ENCODE measurements around the gene PGGHG.
"Not testable (repeated sequence)": the region's sequence is repeated elsewhere in the genome, so short reads cannot be mapped to it uniquely, and the experiment has no call there.

Gene PGGHG

DNA sequence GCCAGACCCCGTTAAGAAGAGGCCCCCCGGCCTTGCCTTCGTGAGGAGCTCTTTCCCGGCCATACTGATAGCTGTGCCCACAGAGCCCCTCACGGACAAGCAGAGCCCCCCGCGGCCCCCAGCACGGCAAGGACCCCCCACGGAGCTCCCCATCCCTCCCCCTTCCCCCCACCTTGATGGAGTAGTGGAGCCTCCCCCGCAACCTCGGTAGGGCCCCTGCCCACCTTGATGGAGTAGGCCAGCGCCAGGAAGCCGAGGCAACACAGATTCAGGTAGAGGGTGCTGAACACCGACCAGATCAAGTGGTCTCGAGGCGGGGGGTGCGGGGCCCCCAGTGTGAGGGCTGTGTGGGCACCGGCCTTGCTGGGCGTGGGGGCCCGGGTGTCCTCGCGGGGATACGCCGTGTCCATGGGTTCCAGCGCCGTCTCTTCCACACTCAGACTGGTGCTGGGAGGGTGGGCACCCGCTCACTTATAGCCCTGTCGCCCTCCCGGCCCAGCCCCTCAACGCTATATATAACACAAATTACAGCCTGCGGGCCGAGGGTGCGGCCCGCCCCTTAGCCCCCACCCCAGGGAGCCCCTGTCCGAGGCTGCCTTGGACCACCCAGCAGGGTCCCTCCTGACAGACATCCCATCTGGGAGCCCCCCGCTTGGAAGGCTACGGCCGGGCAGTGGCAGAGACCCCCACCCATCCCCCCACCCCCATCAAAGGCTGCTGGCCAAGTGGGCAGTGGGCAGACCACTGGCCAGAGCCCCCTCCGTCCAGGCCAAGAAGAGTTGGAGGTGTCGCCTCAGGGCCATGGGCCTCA is 10.4 kb downstream of the PGGHG start, which contains the start of gene IFITM5:
TSS of gene IFITM5 (minus strand) at position 446 of the 811 bp plus-strand sequence. CDS start at position 410, 36 bp downstream.
- DNase-seq = no peak

GRCh38 chr11:299951-300735 is 11.2 kb downstream of the PGGHG start:
- DNase-seq = no peak

GRCh38 chr11:303363-303762 is 14.4 kb downstream of the PGGHG start:
- no peak for DNase-seq

GRCh38 chr11:304061-304506 is 15.2 kb downstream of the PGGHG start:
- no peak for DNase-seq

DNA sequence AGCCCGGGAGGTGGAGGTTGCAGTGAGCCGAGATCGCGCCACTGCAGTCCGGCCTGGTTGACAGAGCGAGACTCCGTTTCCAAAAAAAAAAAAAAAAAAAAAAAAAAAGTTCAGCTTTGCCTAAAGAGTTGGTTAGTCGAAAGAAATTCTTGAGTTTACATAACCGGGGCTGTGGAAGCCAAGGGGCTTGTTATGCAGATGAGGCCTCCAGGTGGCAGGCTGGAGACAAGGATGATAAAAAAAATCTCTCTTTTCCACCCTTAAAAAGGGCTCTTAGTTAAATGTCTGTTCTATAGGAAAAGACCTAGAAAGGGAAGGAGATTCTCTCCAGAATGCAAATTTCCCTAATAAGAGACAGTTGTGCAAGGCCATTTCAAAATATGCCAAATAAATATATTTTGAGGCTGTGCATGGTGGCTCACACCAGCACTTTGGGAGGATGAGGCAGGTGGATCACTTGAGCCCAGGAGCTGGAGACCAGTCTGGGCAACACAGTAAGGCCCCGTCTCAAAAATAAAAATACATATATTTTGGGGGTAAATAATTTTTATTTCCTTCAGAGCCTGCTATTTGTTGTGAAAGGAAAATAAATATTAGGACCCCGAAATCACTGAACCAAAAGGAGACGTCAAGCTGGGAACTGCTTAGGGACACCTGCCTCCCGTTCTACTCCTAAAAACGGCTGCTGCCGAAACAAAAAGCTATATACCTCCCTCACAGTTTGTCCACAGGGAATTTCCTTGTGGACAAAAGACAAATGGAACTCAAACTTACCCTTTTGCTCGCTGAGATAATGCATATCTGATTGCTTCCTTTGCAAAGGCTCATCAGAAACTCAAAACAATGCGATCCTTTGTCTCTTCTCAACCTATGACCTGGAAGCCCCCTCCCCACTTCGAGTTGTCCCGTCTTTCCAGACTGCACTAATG is 16.3 kb downstream of the PGGHG start:
- no peak for DNase-seq

DNA sequence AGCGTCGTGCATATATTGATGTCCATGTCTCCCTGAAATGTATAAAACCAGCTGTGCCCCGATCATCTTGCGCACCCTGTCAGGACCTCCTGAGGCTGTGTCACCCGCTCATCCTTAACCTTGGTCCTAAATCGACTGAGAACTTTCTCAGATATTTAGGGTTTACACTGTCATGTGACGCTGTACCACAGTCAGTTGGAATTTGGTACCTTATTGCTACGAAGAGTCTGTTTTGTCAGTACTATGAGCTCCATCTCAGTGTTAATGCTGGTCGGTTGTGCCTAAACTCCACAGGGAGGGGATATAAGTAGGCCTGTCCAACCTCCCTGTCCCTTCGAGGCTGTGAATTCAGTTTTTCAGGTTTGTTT is 16.9 kb downstream of the PGGHG start:
- no peak for DNase-seq

DNA sequence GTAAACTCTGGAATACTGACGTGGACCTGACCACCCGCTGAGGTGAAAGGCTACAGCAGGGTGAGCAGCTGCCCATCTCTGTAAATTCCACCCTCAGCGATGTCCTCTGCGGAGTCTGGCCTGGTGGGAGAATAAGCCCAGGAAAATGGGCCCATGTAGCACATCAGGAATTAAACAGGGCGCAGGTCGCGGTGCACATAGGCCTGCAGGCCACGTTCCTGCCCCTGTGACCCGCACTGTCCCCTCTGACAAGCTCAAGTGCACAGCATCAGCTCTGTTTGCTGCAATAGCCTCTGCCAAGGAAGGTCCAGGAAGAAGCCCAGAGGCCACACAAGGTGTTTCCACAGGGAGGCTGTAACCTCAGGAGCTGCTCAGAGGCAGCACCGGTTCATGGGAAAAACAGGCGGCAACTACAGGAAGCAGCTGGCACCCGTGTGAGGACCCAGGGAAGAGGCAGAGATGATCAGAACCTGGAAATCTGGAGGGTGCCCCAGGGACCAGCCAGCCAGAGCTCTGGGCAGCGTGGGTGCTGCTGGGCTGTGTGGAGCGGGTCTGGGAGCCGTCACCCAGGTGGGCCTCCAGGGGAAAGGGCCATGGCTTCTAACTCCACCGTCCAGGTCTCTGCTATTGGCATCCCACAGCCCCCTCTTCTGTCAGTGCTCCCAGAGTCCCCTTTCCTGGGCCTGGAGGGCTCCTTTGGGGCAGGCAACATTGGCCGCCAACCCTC is 17.9 kb downstream of the PGGHG start:
- no peak for DNase-seq

DNA sequence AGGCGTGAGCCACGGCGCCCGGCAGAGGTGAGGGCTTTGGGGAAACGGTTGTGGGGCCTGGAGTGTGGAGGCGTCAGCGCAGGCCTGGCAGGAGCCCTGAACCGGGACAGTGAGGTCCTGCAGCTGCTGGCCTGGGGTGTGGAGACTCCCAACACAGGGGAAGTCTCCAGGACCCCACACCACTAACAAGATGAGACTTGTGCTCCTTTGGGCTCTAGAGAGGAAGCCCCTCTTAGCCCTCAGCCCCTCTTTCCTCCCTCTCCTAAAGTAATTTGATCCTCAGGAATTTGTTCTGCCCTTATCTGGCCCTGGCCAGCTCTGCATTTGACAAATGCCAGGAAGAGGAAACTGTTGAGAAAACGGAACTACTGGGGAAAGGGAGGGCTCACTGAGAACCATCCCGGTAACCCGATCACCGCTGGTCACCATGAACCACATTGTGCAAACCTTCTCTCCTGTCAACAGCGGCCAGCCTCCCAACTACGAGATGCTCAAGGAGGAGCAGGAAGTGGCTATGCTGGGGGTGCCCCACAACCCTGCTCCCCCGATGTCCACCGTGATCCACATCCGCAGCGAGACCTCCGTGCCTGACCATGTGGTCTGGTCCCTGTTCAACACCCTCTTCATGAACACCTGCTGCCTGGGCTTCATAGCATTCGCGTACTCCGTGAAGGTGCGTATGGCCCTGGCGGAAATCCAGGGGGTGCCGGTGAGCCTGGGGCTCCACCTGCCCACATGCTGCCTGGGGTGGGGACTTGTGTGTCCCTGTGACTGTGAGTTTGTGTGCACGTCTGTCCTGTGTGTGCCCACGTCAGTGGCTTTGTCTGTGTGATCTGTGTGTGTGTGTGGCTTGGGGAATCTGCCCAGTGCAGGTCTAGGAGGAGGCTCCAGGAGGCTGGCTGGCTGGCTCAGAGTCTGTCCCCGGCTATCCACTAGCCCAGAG is 19.1 kb downstream of the PGGHG start, which contains the start of gene IFITM2:
TSS of gene IFITM2 (plus strand) at position 51 of the 943 bp plus-strand sequence. CDS start at position 428, 377 bp downstream.
- DNase-seq = not testable (repeated sequence)

- not testable (repeated sequence) for DNase-seq
Measured at GRCh38 chr11:308740-309665, 20.1 kb downstream of the PGGHG start.

- not testable (repeated sequence) for DNase-seq
Measured at GRCh38 chr11:309979-310572, 21.1 kb downstream of the PGGHG start.

GRCh38 chr11:311013-311748 is 22.3 kb downstream of the PGGHG start:
- not testable (repeated sequence) for DNase-seq

GRCh38 chr11:312092-312816 is 23.3 kb downstream of the PGGHG start:
- DNase-seq = no peak

- no peak for DNase-seq
Measured at GRCh38 chr11:313304-313786, 24.4 kb downstream of the PGGHG start.

- no peak for DNase-seq
Measured at GRCh38 chr11:313787-314553, 25.0 kb downstream of the PGGHG start, which contains the start of gene IFITM1. Gene IFITM1 (plus strand): TSS chr11:314040. CDS start chr11:314171, 131 bp downstream.

- DNase-seq = not testable (repeated sequence)
Measured at GRCh38 chr11:314554-314875, 25.6 kb downstream of the PGGHG start.

- no peak for DNase-seq
Measured at GRCh38 chr11:315051-315481, 26.1 kb downstream of the PGGHG start.
